GM12872 (cell line): Measurements from ENCODE around the gene XPO6.

Source experiments
- CTCF ChIP-seq: IDR thresholded peaks from 3 replicates; pipeline ENCODE4 v1.5.1; 2011; ENCODE audit warnings: low read depth, mild to moderate bottlenecking, low read length, moderate library complexity; ENCODE audit not compliant: insufficient read depth

The XPO6 gene

GRCh38 chr16:28053461-28053860 lies 158.3 kb downstream of the XPO6 start:
- TF ChIP-seq CTCF: no peak

GRCh38 chr16:28052274-28053128 lies 159.3 kb downstream of the XPO6 start:
- TF ChIP-seq CTCF: no peak

- TF ChIP-seq CTCF: no peak
Measured at GRCh38 chr16:28051486-28051885, 160.3 kb downstream of the XPO6 start.
